Measurements from ENCODE around the gene MUCL3.

MUCL3 gene

GRCh38 chr6:30940361-30940986, at the start of gene MUCL3:
TSS of gene MUCL3 (plus strand) at chr6:30940973. CDS start at chr6:30941000, 27 bp downstream.
- no peak within 1 kb of the TSS for H2AFZ ChIP-seq (ENCODE audit: low read depth)
- no peaks in the 10 kb centered on the region for H3K27me3 ChIP-seq (ENCODE audit: insufficient read depth, low read depth)
- H3K4me1 ChIP-seq (ENCODE audit: low read depth, poor library complexity, severe bottlenecking) = no peaks in the 10 kb centered on the region
- no peaks in the 10 kb centered on the region for H4K20me1 ChIP-seq (ENCODE audit: insufficient read depth)
- no peak within 1 kb of the TSS for H3K27ac ChIP-seq
- no peaks in the 10 kb centered on the region for H3K79me2 ChIP-seq (ENCODE audit: insufficient read depth, low read depth)
- no peaks in the 10 kb centered on the region for H3K36me3 ChIP-seq (ENCODE audit: insufficient read depth)
- no peak within 1 kb of the TSS for H3K4me2 ChIP-seq
- no peak within 1 kb of the TSS for H3K9ac ChIP-seq
- no peak for TF ChIP-seq CTCF (conservative IDR thresholded peaks at IDR 0.05; ENCODE audit: low read depth, low read length)
- no peak within 1 kb of the TSS for H3K4me3 ChIP-seq (IDR thresholded peaks at IDR 0.05; ENCODE audit: insufficient read depth, low read depth, low read length)

- no peak overlapping the region for H3K9ac ChIP-seq
- no peaks in the 10 kb centered on the region for H4K20me1 ChIP-seq (ENCODE audit: insufficient read depth)
- no peak overlapping the region for H3K27ac ChIP-seq
- H3K4me3 ChIP-seq (IDR thresholded peaks at IDR 0.05; ENCODE audit: insufficient read depth, low read depth, low read length) = no peak overlapping the region
- no peaks in the 10 kb centered on the region for H3K79me2 ChIP-seq (ENCODE audit: insufficient read depth, low read depth)
- H2AFZ ChIP-seq (ENCODE audit: low read depth) = no peak overlapping the region
- TF ChIP-seq CTCF (conservative IDR thresholded peaks at IDR 0.05; ENCODE audit: low read depth, low read length) = no peak
- peaks cover 10% of the 10 kb centered on the region; the same call in 1 of the 2 replicates for H3K27me3 ChIP-seq (ENCODE audit: insufficient read depth, low read depth)
- no peaks in the 10 kb centered on the region for H3K36me3 ChIP-seq (ENCODE audit: insufficient read depth)
- H3K4me2 ChIP-seq = no peak overlapping the region
- no peaks in the 10 kb centered on the region for H3K4me1 ChIP-seq (ENCODE audit: low read depth, poor library complexity, severe bottlenecking)
These were observed 49.4 kb upstream of the MUCL3 start for GRCh38 chr6:30891450-30891723.

- Histone ChIP-seq H4K20me1 (ENCODE audit: insufficient read depth) (no peaks in the 10 kb centered on the region), H3K36me3 (ENCODE audit: insufficient read depth) (no peaks in the 10 kb centered on the region)
These were observed 48.8 kb upstream of the MUCL3 start for GRCh38 chr6:30891816-30892538.

GRCh38 chr6:30893001-30893591, 47.7 kb upstream of the MUCL3 start:
- H3K36me3 ChIP-seq (ENCODE audit: insufficient read depth) = no peaks in the 10 kb centered on the region
- H3K4me3 ChIP-seq (IDR thresholded peaks at IDR 0.05; ENCODE audit: insufficient read depth, low read depth, low read length) = no peak overlapping the region
- H2AFZ ChIP-seq (ENCODE audit: low read depth) = no peak overlapping the region
- no peak overlapping the region for H3K9ac ChIP-seq
- no peaks in the 10 kb centered on the region for H3K79me2 ChIP-seq (ENCODE audit: insufficient read depth, low read depth)
- H3K27ac ChIP-seq = no peak overlapping the region
- H3K4me1 ChIP-seq (ENCODE audit: low read depth, poor library complexity, severe bottlenecking) = no peaks in the 10 kb centered on the region
- H4K20me1 ChIP-seq (ENCODE audit: insufficient read depth) = no peaks in the 10 kb centered on the region
- H3K27me3 ChIP-seq (ENCODE audit: insufficient read depth, low read depth) = peaks cover 10% of the 10 kb centered on the region; the same call in 1 of the 2 replicates
- H3K4me2 ChIP-seq = no peak overlapping the region
- no peak for TF ChIP-seq CTCF (conservative IDR thresholded peaks at IDR 0.05; ENCODE audit: low read depth, low read length)

More at GRCh38 chr6:30891816-30892538, 48.8 kb upstream of the MUCL3 start:
- Histone ChIP-seq H3K4me1 (ENCODE audit: low read depth, poor library complexity, severe bottlenecking) (no peaks in the 10 kb centered on the region), H2AFZ (ENCODE audit: low read depth) (no peak overlapping the region), H3K4me2 (no peak overlapping the region), H3K79me2 (ENCODE audit: insufficient read depth, low read depth) (no peaks in the 10 kb centered on the region), H3K4me3 (IDR thresholded peaks at IDR 0.05; ENCODE audit: insufficient read depth, low read depth, low read length) (no peak overlapping the region), H3K27ac (no peak overlapping the region), H3K9ac (no peak overlapping the region), H3K27me3 (ENCODE audit: insufficient read depth, low read depth) (peaks cover 10% of the 10 kb centered on the region; the same call in 1 of the 2 replicates)
- TF ChIP-seq CTCF (conservative IDR thresholded peaks at IDR 0.05; ENCODE audit: low read depth, low read length) = no peak
